Stimulated activated CD8-positive, alpha-beta memory T cell treated with anti-CD3 and anti-CD28 coated beads, Interleukin-4, amount 100 ng/mL, for 24 hours (primary cell): ENCODE data around the gene LRRC9.
A peak's percentile ranks its signal among the peaks of the same experiment; 100 is the strongest.
"Not testable (repeated sequence)": the region's sequence is repeated elsewhere in the genome, so short reads cannot be mapped to it uniquely, and the experiment has no call there.

Experiments
- DNase-seq: peaks from one replicate; pipeline ENCODE4 v3.0.0-alpha.2; 2020; ENCODE audit warnings: low read depth

LRRC9 gene

DNA sequence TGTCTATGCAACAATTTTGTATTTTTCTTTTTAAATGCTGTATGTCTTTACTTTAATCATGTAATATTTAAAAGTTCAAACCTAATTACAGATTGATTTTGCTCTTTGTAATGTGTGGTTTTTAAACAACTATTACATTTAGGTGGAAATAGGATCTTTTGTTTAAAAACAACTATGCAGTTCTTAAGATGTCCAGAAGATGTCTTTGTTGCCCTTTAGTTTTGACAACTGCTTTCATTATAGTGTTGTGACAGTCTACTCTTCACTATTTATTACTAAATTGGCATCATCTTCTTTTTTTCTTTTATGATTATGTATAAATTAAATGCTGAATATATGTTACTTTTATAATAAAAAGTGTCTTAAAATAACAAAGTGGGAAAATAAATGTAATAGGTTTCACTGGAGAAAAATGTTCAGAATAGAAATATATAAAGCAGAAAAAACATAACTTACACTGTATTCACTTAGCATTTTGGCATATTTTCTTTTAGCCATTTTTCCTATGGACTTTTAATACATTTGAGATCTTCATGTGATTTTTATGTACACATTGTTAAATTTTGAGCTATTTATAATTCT lies 144.6 kb downstream of the LRRC9 start:
- no peak for DNase-seq

DNA sequence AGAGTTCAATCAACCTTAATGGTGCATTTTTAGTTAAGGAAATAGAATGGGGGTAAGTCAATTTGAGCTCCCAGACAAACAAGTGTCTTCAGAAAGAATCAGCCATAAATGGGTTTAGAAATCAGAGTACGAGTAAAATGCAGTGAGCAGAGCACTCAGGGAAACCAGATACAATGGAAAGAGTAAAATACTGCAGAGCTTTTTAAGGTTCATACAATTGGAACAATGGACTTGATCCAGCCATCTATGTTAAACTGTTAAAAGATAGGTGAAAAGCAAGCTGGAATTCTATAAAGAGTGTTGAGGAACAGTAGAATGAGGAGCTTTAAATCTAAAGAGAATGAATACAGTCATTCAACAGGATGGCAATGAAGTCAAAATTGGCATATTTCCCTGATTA lies 147.9 kb downstream of the LRRC9 start:
- DNase-seq = no peak

DNA sequence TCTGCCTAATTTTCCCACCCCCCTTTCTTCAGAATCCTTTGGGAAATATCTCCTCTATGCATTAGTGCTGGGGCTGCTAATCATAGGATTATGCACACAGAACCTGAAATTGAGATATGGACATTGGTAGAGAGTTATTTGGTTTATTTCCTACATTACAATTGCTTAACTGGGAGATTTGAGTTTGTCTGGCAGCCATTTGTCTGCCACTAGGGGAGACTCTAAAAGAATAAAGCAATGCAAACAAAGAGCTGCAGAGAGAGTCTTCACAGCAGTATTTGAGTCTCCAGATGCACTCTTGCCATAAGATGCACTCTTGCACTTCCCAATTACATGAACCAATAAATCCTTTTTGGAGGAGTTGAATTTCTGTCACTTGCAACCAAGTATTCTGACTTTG lies 159.8 kb downstream of the LRRC9 start:
- no peak for DNase-seq

DNA sequence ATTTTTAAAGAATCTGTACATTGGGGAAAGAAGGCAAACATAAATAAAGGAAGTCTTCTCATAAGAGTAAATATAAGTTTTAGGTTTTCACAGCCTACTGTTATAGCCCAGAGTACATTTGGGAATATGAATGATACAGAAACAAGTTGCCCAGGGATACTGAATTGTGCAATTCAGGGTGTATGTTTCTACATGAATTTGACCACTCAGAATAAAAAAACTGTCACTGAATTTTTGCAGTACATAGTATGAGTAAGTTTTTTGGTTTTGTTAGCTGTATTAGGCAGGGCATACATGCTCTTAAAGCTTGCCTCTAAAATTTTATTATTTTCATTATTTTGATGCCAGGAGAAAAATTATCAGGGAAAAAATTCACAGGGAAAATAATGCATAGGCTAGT lies 165.1 kb downstream of the LRRC9 start:
- DNase-seq = no peak

DNA sequence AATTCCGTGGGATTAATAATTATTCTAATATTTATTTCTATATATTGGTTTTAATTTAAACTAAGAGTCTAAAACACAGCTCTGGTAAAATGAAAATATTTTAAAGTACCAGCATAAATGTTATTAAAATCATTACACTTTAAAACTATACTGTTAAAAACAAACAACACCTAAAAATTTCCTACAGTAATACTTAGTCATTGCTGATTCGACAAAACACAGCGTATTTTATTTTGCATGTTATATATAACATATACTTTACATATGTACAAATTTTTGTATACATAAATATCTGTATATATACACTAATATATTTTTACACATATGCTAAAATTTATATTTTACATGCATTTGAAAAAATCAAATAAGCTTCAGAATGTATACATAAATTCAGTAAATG lies 165.7 kb downstream of the LRRC9 start:
- no peak for DNase-seq

DNA sequence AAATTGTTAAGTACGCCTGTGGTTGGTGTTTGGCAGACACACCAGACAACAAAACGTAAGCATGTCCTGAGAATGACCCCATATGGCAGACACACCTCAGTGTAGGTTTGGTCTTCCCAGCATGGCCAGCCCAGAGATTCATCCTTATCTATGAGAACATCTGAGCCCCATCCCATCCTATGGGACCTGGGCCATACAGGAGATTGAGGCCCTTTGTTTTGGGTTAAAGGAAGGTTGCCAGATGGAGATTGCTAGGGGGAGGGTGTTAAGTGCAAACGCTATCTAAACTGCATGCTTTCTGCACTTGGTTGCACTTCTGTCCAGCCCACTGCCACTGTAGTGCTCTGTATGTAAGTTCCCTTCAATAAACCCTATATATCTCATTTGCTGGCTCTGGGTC lies 167.7 kb downstream of the LRRC9 start:
- no peak for DNase-seq

DNA sequence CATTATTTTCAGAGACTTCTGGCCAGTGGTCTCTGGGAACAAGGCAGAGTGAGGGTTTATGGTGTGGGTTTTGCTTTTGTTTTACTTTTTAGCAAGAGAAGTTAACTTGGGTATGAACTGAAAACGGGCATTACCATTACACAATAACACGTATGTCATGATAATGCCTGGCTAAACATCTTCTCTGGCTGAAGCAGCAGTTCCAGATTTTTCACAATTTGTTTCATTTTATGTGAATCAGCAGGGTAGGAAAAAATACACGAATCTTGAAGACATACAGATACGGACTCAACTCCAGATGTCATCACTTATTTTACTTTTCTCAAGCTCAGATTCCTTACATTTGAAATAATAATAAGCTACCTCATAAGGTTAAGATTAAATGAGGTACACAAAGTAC lies 169.3 kb downstream of the LRRC9 start:
- no peak for DNase-seq

DNA sequence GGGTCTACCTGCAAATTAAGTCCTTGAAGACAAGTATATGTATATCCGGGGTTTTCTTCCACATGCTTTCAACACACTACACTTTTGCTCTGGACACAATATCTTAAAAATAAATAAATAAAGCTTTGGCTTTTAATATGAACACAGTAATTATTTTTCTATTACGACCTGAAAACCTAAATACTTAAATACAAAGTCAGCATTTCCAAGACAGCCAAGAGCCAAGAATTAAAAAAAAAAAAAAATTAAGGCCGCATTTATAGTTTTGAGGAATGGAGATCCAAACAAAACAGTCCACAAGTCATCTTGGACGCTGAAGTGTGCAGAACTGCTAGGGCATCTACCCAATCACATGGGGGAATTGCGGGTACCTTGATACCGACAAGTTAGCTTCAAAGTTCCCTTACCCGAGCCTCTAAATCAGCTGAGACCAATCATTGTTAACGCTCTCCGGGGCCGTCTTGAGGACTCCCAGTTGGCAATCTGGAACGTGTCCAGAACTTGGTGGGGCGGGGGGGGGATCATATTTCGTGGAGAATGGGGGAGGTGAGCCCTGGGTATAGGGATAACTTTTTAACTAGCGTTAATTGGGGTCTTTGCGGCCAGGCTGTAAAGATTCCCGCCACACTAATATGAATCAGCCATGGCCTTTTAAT lies 171.0 kb downstream of the LRRC9 start:
- DNase-seq = no peak

DNA sequence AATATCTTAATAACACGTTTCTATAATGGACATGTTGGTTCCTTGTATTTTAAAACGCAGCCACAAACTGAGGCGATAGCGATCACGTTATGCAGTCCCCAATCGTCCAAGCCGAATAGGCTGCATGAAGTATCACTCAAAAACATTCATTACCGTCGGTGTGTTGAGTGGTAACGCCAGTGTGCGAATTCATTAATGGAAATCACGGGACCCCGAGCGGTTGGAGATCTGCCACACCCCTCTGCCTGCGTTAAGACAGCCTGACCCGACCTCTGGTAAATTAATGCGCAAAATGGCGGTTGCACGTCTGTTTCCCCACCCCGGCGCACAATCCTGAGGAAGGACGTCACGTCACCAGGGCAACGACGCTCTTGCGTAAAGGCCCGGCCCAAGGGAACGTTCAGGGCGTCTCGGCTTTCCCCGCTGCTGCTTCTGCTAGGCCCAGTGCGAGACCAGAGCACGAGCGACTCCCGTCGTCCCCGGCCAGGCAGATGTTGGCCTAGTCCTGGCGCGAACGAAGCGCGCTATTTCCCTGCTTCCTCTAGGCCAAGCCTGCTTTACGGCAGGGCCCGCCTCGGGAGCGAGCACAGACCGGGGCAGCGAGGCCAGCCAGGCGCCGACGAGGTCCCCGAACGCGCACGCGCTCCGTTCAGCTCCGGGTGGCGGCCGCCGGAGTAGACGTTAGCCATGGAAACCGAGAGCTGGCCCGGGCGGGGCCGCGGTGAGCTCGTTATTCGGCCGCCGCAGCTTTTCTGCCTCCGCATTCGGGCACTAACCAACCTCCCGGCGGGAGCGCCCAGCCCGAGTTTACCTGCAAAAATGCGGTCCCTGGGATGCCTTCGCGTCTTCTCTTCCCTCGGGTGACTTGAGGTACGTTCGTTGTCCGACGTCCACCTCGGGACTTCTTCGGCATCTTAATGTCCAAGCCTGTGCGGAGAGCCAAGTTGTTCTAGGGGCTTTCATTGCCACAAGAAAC lies 171.9 kb downstream of the LRRC9 start, which contains the start of gene PCNX4:
TSS of gene PCNX4 (plus strand) at position 374 of the 976 bp plus-strand sequence. CDS start 15,716 bp downstream, outside the sequence.
- peak; percentile 87 for DNase-seq

DNA sequence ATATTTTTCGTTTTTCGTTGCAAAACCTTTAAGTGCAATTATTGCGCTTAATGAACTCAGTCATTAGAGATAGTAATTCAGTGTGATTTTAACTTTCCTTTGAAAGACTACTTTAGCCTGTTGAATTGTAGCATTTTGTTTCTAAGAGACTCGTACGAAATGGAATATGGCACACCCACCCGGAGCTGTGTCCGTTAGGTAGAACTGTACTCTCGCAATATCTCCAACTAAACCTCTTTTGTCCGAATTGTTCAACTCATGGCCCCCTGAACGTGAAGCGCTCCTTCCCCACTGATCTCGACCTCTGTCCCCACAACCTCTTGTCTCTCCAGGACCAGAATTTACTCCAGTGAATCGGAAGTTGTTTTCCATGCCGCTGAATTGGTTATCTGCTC lies 172.6 kb downstream of the LRRC9 start:
- DNase-seq = no peak

DNA sequence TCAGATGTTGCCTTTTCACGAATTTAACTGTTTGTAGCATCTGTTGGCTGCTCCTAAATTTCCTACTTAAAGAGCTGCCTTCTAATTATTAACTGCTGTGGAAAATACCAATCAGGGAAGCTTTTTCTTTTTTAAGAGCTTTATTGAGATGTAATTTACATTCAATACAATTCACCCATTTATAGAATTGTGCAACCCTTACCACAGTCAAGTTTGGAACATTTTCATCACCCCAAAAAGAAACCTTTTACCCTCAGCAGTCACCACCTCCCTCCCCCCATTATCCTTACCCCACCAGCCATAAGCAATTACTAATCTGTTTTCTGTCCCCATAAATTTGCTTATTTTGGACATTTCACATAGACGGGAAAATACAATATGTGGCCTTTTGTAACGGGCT lies 173.1 kb downstream of the LRRC9 start:
- no peak for DNase-seq

DNA sequence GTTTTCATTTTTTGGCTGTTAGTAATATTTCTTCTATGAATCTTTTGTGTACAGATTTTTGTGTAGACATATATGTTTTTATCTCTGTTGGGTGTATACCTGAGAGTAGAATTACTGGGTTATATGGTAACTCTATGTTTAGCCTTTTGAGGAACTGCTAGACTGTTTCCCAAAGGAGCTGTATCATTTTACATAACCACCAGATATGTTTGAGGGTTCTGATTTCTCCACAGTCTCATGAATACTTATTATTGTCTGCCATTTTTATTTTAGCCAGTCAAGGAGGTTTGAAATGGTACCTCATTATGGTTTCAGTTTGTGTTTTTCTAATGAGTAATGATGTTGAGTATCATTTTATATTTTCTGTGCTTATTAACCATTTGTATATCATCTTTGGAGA lies 173.7 kb downstream of the LRRC9 start:
- DNase-seq = no peak

DNA sequence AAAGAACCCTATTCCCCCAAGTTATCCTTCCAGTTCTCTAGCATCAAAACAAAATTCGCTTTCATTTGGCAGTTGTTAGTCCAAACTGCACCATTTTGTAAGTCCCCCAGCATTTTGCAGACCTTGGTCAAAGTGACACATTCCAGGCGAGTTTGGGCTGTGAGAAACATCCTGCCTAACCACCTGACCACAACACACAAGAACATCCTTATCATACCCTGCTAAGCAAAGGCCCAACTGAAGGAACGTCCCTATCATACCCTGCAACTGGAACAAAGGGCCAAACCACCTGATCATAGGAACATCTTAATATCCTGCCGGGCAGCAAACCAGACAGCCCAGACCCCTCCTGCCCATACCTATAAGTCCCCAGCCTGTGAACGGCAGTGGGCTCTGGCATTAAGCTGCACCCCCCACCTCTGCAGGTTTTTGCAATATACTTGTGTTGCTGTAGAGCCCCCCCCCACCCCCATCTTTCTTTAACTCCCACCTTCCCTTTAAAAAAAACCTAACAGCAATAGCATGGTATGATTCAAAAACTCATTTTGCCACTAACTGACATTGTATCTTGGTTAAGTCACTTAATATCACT lies 174.5 kb downstream of the LRRC9 start:
- no peak for DNase-seq

DNA sequence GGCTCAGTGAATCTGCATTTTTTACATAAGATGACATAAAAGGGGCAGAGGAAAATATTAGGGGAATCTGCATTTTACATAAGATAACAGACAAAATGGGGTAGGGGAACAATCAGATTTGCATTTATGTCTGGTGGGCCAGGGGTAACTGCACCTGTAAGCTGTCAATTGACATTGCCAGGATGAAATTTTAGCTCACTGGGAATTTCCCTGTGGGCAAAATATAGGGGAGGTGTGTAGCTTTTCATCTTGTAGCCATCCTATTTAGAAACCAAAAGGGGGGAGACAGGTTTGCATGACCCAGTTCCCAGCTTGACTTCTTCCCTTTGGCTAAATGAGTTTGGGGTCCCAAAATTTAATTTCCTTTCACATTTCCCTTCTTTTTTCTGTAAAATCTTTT lies 175.3 kb downstream of the LRRC9 start:
- DNase-seq = no peak

DNA sequence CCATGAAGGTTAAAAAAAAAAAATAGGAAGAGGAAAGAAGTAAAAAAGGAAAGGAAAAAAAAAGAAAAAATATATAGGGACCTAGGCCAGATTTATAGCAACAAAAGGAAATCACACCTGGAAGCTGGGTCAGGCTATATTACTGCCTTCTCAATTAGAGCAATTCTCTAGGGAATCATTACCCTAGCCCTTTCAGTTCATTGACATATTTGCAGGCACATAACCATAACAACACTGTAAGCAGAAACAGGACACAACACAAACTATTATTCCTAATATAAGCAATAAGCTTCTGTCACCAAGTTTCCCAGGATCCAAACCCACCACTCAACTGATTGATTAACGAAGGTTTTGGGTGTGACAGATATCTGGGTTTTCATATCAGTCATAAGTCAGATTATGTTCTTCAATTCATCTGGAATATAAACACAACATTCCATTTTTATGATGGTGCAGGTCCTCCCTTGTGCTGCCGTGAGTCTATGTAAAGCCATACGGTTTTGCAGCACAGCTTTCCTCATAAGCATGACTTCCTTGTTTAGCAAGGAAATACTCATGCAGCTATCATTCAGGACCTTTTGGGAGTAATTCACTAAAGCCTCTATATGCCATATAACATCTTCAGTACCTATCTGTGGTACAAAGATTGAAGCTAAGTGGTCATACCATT lies 176.0 kb downstream of the LRRC9 start:
- DNase-seq = no peak

DNA sequence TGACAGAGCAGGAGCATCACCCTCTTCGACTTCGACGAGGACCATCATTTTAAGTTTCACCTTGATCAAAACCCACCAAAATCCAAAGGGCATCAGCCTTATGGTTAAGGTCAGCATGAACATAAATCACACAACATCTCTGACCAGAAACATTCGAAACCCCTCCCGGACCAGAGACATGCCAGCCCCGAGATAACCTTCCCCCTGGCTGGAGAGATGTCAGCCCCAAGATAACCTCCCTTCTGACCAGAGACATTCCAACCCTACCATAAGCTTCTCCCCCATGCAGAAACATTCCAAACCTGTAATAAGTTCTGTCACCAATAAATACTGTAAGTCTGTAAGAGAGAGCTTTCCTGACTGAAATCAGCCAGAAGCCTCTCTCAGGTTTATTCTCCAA lies 178.0 kb downstream of the LRRC9 start:
- no peak for DNase-seq

DNA sequence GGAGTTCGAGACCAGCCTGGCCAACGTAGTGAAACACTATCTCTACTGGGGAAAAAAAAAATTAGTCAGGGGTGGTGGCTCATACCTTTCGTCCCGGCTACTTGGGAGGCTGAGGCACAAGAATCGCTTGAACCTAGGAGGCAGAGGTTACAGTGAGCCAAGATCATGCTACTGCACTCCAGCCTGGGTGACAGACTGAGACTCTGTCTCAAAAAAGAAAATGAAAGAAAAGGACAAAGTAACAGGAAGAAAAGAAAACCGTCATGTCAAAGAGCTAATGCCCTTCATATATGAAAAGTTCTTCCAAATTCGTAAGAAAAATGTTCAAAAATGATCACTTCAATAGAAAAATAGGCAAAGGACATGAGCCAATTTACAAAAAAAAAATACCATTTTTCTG lies 179.9 kb downstream of the LRRC9 start:
- DNase-seq = not testable (repeated sequence)

DNA sequence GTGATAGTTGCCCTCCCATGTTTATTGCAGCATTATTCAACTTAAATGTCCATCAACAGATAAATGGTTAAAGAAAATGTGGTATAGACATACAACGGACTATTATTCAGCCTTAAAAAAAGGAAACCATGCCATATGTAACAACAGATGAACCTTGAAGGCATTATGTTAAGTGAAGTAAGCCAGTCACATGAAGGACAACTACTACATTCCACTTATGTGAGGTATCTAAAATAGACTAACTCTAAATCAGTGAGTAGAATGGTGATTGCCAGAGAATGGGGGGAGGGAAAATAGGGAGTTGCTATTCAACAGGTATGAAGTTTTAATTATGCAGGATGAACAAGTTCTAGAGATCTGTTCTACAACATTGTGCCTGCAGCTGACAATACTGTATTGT lies 181.8 kb downstream of the LRRC9 start:
- DNase-seq = no peak

DNA sequence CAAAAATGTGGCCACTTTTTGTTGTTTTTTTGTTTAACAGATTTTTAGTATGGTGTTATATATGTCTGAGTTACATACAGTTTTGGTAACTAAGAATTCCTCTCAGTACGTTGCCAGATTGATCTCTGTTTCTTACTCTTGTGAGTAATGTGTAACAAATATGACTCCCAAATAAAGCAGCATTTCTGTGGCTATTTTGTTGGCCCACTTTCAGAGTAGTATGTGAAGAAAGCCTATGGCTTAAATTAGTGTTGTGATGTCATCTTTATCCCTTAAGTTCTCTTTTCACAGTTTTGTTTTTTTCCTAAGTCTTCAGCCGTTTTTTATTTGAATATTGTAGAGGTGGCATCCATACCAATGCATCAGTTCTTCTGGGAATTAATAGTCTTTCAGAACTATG lies 182.4 kb downstream of the LRRC9 start:
- no peak for DNase-seq

DNA sequence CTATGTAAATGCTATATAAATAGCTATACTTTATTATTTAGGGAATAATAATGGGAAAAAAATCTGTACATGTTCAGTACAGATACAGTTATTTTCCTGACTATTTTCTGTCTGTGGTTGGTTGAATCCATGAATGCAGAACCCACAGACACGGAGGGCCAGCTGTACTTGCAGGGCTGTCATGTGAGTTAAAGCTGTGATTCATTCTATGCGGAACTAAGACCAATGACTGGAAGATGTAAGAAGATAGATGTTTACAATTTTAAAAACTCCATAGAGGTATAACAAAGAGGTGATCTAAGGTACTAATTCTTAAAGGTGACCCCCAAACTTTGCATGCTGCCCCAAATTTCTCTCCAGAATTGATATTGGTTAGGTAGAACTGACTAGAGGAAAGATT lies 186.4 kb downstream of the LRRC9 start:
- no peak for DNase-seq

DNA sequence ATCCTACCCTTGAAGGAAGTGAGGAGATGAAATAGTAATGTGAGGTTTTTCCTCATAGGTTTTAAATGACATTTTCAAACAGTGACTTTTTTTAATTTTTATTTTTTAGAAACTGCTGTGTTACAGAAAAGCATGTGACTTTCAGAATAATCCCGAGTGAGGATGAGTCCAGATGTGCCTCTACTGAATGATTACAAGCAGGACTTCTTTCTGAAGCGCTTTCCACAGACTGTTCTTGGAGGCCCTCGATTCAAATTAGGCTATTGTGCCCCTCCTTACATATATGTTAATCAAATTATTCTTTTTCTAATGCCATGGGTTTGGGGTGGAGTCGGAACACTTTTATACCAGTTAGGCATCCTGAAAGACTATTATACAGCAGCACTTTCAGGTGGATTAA lies 187.5 kb downstream of the LRRC9 start:
- no peak for DNase-seq

DNA sequence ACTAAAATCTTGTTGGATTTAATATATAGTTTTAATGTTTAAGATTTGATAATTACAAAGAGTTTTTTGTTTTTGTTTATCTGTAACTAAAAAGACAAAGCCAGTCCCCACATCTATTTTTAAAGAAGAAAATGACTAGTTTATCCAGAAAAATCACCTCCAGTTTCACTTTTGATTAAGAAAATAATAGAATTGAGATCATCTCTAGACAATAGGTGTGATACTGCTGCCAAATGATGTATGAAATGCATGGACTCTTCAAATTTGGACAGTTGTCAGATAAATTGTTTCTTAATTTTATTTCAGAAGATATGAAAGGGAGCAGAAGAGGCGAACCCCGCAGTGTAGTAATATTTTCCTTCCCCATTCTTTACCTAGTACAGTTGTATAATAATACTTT lies 191.8 kb downstream of the LRRC9 start:
- no peak for DNase-seq
